Epithelial cell of prostate (primary cell): Measurements from ENCODE around the gene RFXAP.

Source experiments
- DNase-seq: peaks from one replicate; pipeline ENCODE4 v3.0.0-alpha.2; 2011; ENCODE audit warnings: low read depth, low spot score
- H3K27ac ChIP-seq: fragments of 450-650 bp; 2 replicates; pipeline ENCODE4 v1.5.1; 2017; ENCODE audit warnings: mild to moderate bottlenecking

Gene RFXAP

DNA sequence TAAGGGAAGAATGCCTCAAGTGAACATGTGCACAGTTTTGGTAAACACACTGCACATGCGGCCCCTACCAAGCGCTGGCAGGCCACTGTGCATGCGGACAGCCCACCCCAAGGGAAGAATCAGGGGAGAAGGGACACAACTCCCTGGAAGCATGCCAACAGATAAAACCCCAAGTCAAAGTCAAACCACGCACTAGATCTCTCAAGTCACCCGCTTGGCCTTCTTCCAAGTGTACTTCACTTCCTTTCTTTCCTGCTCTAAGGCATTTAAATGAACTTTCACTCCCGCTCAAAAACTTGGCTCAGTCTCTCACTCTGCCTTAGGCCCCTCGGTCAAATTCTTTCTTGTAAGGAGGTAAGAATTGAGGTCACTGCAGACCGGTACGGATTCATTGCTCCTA lies 4.6 kb upstream of the RFXAP start:
- H3K27ac ChIP-seq, result no peak overlapping the region
- DNase-seq, result no peak

DNA sequence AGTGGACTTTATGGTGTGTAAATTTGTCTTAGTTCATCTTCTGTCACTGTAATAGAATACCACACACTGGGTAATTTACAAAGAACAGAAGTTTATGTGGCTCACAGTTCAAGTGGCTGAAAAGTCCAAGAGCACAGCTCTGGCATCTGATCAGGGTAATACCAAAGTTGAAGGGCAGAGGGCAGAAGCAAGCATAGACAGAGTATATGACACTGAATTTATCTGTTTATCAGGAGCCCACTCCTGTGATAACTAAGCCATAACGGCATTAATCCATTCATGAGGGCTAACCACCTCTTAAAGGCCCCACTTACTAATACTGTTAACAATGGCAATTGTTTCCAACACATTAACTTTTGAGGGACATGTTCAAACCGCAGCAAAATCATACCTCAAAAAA lies 4.0 kb upstream of the RFXAP start:
- DNase-seq, result no peak
- H3K27ac ChIP-seq, result no peak overlapping the region

DNA sequence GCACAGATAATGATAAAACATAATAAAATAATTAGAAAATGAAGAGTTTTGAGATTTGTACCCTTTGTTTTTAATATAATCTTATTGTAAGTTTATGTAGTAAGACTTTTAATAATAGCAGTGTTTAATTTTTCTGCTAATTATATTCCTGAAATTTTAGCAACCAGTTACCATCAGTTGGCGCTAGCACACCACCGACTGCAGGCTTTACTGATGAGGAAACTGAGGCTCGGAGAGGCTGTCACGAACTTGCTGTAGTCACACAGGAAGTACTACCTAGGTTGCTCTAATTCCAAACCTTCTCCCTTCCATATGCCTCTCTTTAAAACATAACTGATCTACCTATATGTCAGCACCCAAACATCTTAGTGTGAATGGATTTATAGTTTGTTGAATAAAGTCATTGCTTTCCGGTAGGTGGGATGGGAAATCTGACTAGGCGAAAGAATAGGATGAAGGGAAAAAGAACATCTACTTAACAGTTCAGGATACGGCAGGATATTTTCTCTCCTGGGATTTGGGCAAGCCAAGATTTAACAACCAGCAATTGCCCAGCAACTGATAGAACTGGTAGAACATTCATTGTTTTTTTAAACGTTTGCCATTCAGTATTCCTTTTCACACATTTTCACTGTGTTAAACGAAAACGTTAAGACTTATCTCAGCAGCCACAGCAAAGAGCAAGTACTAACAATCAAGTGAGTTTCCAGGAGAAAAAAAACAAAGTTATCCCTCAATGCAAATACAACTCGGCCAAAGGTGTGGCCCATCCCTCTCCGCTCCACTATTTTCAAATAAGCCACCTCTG lies 822 bp upstream of the RFXAP start:
- DNase-seq, result no peak
- no peak overlapping the region for H3K27ac ChIP-seq

DNA sequence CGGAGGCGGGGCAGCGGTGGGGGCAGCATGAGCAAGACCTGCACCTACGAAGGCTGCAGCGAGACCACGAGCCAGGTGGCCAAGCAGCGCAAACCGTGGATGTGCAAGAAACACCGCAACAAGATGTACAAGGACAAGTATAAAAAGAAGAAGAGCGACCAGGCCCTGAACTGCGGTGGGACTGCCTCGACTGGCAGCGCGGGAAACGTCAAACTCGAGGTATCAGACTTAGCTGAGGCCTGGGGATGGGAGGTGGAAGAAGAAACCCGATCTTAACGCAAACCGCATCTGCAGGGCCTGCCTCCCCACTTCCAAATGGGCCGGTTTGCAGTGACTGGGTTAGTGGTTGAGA lies 693 bp downstream of the RFXAP start:
- DNase-seq, result no peak
- no peak overlapping the region for H3K27ac ChIP-seq

DNA sequence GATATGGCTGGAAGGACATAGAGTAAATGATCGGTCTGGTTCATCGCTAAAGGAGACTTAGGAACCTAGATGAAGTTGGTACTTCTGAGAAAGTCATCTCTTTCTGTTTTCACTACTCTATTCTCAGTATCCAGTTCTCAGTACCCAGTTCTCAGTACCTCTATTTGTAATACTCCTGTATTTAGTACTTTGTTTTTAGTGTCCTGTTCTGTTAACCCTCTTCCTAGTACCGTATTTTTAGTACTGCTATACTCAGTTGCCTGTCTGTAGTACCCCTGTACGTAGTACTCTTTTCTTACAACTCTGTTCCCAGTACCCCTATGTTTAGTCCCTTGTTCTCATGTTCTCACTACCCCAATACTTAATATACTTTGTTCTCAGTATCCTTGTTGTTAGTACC lies 1.2 kb downstream of the RFXAP start:
- H3K27ac ChIP-seq, result no peak overlapping the region
- DNase-seq, result no peak

DNA sequence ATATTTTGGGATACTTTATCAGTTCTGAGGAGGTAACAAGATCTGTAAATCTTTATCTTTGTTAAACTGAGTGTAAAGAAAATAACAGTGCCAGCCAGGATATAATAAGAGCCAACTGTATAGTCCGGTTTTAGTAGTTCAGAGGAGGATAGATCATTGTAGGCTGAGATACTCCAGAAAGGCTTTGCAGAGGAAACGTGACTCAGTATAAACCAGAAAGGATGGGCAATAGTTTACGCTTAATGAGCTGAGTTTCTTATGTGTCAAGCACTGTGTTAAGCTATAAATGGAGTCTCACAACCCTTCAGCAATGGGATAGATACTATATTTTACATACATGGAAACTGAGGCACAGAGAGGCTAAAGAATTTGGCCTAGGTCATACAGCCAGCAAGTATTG lies 3.8 kb downstream of the RFXAP start:
- no peak for DNase-seq
- H3K27ac ChIP-seq, result no peak overlapping the region

DNA sequence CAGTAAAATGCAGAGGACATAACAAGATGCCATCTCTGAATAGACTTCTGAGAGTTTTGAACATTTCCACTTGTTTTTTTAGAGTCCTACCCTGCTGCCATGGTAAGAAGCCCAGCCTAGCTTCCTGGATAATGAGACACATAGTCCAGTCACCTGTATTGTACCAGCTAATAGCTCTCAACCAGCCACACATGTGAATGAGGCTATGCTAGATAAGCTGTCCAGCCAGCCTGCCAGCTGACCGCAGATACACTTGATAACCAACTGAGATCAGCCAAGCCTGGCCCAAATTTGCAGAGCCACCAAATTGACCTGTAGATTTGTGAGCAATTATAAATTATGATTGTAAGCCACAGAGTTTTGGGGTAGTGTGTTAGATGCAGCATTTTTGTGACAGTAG lies 10.7 kb downstream of the RFXAP start:
- DNase-seq, result no peak
- H3K27ac ChIP-seq, result no peak overlapping the region

DNA sequence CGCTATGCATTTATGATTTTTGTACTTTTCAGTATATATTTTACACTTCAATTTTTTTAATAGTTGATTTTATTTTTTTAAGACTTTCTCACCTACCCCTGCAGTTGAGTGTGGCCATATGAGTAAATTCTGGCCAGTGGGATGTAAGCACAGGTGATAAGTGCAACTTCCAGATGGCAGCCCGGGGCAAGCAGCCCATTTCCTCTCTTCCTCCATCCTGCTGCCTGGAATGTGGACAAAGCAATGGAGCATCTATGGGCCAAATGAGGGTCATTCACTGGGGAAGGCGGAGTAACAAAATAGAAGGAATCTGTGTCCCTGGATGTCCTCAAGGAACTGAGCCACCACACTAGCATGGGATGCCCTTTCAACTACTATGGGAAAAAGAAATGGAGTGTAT lies 12.3 kb downstream of the RFXAP start:
- no peak overlapping the region for H3K27ac ChIP-seq
- no peak for DNase-seq

DNA sequence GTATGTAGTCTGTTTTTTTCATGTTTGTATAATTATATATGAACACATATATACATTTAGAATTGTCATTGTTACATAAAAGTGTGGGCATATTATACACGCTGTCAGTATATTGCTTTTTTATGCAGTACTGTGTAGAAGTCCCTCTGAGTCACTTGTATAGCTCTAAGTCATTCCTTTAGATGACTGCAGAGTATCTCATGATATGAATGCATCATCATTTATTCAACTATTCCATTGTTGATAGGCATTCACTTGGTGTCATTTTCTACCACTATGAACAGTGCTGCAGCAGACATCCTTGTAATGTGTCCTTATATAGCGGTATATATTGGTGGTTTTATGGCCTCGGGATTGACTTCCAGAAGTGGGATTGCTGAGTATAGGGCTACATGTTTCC lies 15.3 kb downstream of the RFXAP start:
- no peak for DNase-seq
- no peak overlapping the region for H3K27ac ChIP-seq

DNA sequence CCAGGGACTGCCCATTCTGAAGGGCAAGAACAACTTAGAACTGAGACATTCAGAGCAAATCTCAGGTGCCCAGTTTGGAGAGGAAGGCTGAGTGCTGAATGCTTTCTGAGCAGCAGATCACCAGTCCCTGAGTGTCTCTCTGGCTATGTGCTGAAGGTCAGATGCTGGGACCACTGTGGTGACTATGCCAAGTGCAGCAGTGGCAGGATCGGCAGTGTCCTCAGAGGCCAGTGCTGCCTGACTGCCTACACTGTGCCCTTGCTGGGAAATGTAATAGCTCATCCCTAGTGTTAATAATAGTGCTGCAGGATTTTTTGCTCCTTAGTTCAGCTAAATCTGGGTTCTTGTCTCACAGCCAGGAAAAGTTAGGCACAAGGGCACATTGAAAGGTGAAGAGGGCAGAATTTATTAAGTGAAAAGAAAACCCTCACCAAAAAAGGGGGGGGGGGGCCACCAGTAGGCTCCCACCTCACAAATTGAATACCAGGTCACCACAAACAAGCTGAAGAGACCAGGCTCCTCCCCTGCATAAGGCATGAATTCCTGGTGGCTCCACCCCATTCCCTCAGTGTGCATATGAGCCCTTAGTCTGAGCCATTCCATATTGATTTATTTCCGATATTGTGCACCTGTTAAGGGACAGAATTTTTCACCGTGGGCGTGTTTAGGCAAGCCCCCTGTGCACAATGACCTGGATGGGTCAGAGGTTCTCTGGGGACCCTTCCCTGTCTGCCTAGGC lies 18.5 kb downstream of the RFXAP start:
- DNase-seq, result no peak
- no peak overlapping the region for H3K27ac ChIP-seq

DNA sequence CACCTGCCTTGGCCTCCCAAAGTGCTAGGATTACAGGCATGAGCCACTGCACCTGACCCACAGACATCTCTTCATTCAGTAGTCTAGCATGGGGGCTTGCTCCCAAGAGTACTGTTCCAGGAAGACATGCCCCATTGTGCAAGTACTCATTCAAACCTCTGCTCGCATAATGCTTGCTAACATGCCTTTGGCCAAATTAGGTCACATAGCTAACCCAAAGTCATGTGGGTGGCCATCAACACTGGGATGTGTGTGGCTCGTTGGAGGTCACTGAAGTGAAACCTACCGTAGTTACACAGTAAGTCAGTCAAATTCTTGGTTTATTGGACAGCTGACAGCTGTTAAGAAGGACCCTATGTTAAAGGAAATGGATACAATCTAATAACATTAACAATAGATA lies 20.3 kb downstream of the RFXAP start:
- H3K27ac ChIP-seq, result no peak overlapping the region
- DNase-seq, result no peak

DNA sequence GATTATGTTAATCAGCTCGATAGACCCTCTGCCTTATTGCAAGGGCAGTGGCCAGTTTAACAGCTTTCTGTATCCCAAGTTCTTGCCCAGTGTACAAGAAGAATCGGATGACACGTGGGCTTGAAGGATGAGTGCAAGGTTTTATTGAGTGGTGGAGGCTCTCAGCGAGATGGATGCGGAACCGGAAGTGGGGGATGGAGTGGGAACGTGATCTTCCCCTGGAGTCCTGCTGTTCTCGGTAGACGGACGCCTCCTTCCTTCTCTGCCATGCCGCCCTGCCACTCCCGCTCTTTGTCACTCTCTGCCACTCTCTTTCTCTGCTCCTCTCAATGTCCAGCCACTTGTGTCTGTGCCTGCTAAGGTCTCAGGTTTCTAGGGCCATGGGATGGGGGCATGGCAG lies 21.0 kb downstream of the RFXAP start:
- H3K27ac ChIP-seq, result no peak overlapping the region
- DNase-seq, result no peak

DNA sequence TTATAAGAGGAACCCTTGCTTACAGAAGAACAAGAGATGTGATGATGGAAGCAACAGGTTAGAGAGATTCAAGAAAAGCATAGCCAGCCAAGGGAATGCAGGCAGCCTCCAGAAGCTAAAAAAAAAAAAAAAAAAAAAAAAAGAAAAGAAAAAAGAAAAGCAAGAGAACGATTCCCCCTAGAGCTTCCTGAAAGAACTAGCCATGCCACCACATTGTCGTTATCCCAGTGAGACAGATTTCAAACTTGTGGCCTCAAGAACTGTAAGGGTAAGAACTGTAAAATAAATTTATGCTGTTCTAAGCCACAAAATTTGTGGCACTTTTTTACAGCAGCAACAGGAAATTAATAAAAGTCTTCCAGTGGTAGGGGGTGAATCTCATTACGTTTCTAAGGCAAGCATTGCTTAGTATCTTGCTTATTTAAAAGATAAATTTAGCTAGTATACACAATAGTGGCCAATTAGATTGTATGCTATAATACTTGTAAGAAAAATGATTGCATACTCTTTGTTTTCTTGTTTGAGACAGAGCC lies 21.8 kb downstream of the RFXAP start:
- no peak overlapping the region for H3K27ac ChIP-seq
- DNase-seq, result no peak

DNA sequence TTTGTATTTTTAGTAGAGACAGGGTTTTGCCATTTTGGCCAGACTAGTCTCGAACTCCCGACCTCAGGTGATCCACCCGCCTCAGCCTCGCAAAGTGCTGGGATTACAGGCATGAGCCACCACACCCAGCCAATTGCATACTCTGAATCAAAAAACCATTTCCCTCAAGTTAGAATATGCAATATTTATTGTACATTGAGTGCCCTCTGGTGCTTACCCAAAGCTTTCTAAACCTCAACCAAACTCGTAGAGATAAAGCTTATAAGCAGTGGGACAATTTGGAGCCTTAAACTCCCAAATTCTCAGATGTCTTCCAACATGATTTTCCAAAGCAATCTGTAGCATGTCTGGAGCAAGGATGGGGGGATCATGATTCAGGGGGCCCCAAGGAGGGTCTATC lies 22.4 kb downstream of the RFXAP start:
- no peak for DNase-seq
- H3K27ac ChIP-seq, result no peak overlapping the region

DNA sequence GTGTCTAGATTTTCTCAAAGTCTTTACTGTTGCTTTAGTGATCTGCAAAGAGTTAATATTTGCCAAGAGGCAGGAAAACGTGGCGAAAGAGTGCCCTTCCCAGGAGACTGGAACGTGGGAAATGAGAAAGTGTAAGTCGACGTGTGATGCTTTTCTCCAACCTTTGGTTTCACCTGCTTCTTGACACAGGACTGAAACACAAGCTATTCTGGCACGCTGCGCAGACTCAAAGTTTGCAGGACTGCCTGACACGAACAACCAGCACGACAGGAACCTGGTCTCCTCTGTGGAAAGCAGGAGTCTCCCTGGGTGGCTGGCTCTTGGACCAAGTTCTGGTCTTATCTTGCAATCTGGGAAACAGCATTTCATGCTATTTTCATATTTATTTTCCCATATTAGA lies 28.6 kb downstream of the RFXAP start:
- no peak overlapping the region for H3K27ac ChIP-seq
- DNase-seq, result no peak

DNA sequence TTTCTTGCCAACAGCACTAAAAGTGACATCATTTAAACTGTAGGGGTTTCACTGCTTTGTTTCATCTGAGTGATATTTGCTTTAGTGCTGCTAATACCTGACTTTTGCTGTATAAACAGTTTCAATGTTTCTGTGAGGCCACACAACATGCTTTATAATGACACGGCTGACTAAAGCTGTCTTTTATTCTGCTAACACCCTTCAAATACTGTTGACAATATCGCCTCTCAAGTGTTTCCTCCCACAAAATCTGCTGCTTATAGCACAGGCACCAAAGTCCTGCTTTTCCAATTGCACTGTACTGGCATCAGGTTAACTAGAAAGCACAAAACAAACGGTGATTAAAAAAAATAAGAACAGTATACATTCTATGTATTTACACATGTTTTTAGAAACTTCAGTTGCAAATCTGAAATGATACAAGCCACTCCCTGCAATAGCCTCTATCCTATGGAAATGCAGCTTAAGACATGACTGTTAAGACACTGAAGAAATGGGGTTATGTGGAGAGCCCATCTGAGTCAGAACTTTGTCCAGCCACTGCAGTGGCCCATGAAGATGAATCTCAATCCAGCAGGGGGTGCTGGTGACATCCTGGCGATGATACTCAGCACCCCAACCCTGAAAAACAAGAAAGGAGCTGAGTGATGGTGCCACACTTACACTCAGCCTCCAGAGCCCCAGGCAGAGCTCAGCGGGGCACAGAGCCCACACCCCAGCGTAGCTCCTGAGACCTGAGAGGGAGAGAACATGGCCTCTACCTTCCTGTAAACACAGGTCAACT lies 29.4 kb downstream of the RFXAP start:
- H3K27ac ChIP-seq, result no peak overlapping the region
- DNase-seq, result no peak

DNA sequence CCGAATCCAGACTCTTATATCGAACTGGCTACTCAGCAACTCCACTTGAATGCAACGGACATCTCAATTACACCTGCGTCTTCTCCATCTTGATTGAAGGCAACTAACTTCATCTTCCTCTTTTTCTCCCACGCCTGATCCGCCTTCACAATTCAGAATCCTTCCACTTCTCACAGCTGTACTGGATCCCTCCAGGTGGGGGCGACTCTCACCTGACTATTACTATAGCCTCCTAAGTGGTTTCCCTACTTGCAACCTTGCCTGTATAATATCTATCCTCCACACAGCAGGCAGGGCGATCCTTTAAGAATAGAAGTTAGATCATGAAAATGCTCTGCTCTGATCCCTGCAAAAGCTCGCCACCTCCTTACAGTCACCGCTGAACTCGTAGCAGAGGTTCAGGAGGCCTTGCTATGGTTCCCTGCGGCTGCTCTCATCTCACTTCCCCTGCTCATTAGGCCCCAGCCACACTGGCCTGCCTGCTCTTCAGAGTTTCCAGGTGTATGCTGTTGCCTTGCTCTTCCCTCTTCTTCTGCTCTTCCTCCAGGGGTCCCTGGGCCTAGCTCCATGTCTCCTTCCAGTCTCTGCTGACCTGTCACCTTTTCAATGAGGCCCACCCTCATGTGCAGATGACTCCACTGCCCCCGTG lies 31.9 kb downstream of the RFXAP start:
- H3K27ac ChIP-seq, result no peak overlapping the region
- no peak for DNase-seq

DNA sequence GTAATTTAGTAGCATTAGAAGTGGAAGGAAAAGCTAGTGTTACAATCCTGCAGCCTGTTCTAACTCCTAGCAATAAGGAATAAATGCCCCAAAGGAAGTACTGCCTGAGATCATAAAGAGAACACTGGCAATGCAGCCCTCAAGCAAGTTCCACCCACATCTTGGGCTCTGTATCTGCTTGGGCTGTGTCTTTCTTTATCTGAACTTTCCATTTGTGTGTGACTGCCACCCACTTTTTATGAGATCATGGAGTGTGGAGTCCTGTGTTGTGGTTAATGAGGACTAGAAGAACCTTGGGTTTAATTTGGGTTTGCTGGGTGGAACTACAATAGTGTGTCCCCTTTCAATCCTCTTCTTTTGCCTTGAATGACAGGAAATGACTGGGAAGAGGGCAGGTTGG lies 38.2 kb downstream of the RFXAP start:
- DNase-seq, result no peak
- H3K27ac ChIP-seq, result no peak overlapping the region

DNA sequence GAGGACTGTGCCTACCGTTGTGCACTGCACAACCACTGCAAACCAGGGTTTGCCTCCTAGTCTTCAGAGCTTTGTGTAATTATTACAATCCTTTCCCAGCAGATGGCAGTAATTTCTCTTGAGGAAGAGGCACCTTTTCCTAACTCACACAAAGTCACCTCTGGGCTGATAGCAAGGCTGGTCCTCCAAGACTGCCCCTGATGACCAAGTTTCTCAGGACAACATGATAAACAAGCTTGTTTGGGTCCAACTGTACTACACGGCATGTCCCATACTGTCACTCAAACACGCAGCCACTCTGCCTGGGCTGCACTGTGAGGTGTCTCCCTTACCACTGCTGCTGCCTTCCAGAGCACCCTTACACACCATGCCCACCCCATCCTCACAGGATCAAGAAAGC lies 39.3 kb downstream of the RFXAP start:
- DNase-seq, result no peak

DNA sequence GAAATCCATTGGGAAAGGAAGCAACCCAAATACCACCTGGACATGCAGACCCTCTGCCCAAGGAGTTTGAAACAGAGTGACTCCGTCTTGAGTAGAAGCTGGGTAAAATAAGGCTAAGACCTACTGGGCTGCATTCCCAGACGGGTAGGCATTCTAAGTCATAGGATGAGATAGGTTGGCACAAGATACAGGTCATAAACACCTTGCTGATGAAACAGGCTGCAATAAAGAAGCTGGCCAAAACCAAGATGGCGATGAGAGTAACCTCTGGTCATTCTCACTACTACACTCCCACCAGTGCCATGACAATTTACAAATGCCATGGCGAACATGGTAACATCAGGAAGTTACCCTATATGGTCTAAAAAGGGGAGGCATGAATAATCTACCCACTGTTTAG lies 40.2 kb downstream of the RFXAP start:
- no peak for DNase-seq
- peak overlapping the region; percentile 13 for H3K27ac ChIP-seq

More for the DNA sequence above, 39.3 kb downstream of the RFXAP start:
- H3K27ac ChIP-seq, result no peak overlapping the region
